RCC 7860 (cell line): Measurements from ENCODE around the gene PCBP2.
"Not testable (repeated sequence)": the region's sequence is repeated elsewhere in the genome, so short reads cannot be mapped to it uniquely, and the experiment has no call there.

Source experiments
- DNase-seq: peaks from one replicate; pipeline ENCODE4 v3.0.0-alpha.2; 2015; ENCODE audit warnings: low spot score
- FAIRE-seq: peaks from 2 replicates; lab custom pipeline; 2012; peaks lifted over from hg19 to GRCh38; lab: Jason Lieb, UNC

Gene PCBP2

GRCh38 chr12:53451661-53452158, at the start of gene PCBP2:
PCBP2 (plus strand) TSS chr12:53452102; CDS start chr12:53454801, 2,699 bp downstream.
- DNase-seq (peak; percentile 97), FAIRE-seq (peak; percentile 84)

GRCh38 chr12:53402351-53402750, 49.6 kb upstream of the PCBP2 start:
- not testable (repeated sequence) for FAIRE-seq

GRCh38 chr12:53402871-53403270, 49.0 kb upstream of the PCBP2 start:
- no peak for DNase-seq
- FAIRE-seq: no peak

More at GRCh38 chr12:53402351-53402750, 49.6 kb upstream of the PCBP2 start:
- DNase-seq: not testable (repeated sequence)

GRCh38 chr12:53410951-53411350, 41.0 kb upstream of the PCBP2 start:
- FAIRE-seq (no peak), DNase-seq (no peak)

- no peak for DNase-seq
- FAIRE-seq: no peak
These were observed 38.3 kb upstream of the PCBP2 start for GRCh38 chr12:53413485-53414204.

- DNase-seq (no peak), FAIRE-seq (no peak)
These were observed 37.0 kb upstream of the PCBP2 start for GRCh38 chr12:53414756-53415417.

GRCh38 chr12:53415752-53416389, 36.0 kb upstream of the PCBP2 start:
- not testable (repeated sequence) for DNase-seq, FAIRE-seq

- FAIRE-seq, DNase-seq: not testable (repeated sequence)
These were observed 34.5 kb upstream of the PCBP2 start for GRCh38 chr12:53417291-53417816.

GRCh38 chr12:53418221-53418620, 33.7 kb upstream of the PCBP2 start:
- peak; percentile 28 for FAIRE-seq
- peak; percentile 30 for DNase-seq

GRCh38 chr12:53419756-53420155, 32.1 kb upstream of the PCBP2 start:
- DNase-seq (no peak), FAIRE-seq (no peak)

- not testable (repeated sequence) for FAIRE-seq, DNase-seq
These were observed 29.7 kb upstream of the PCBP2 start for GRCh38 chr12:53422247-53422646.

GRCh38 chr12:53423597-53423996, 28.3 kb upstream of the PCBP2 start, which contains the start of gene AMHR2:
AMHR2 (plus strand) TSS chr12:53423855; CDS start chr12:53423935, 80 bp downstream.
- DNase-seq: no peak
- FAIRE-seq: no peak

GRCh38 chr12:53424626-53425514, 27.0 kb upstream of the PCBP2 start:
- DNase-seq (no peak), FAIRE-seq (no peak)

- DNase-seq (no peak), FAIRE-seq (no peak)
These were observed 26.3 kb upstream of the PCBP2 start for GRCh38 chr12:53425515-53426150.

- DNase-seq (peak; percentile 95), FAIRE-seq (peak; percentile 92)
These were observed 23.9 kb upstream of the PCBP2 start for GRCh38 chr12:53427905-53428594.

GRCh38 chr12:53428741-53429140, 23.2 kb upstream of the PCBP2 start:
- FAIRE-seq (no peak), DNase-seq (no peak)

GRCh38 chr12:53430116-53430515, 21.8 kb upstream of the PCBP2 start:
- DNase-seq (no peak), FAIRE-seq (no peak)

GRCh38 chr12:53431187-53431586, 20.7 kb upstream of the PCBP2 start:
- FAIRE-seq (no peak), DNase-seq (no peak)

- not testable (repeated sequence) for FAIRE-seq, DNase-seq
These were observed 16.6 kb upstream of the PCBP2 start for GRCh38 chr12:53435326-53435725.
